ENCODE data around the gene ZFYVE19. TPM values are rescaled to one million over a fixed set of nuclear protein-coding genes. Genes with fewer than 3 reads are reported as not detected.

ZFYVE19 gene
- total and polyA plus RNA-seq, 2 of the 13 experiments (the other 11 are each of a cell fraction or from before 2014, with no cell fraction given) = 23.3 to 44.0 TPM

- TF ChIP-seq, protein P1, sequence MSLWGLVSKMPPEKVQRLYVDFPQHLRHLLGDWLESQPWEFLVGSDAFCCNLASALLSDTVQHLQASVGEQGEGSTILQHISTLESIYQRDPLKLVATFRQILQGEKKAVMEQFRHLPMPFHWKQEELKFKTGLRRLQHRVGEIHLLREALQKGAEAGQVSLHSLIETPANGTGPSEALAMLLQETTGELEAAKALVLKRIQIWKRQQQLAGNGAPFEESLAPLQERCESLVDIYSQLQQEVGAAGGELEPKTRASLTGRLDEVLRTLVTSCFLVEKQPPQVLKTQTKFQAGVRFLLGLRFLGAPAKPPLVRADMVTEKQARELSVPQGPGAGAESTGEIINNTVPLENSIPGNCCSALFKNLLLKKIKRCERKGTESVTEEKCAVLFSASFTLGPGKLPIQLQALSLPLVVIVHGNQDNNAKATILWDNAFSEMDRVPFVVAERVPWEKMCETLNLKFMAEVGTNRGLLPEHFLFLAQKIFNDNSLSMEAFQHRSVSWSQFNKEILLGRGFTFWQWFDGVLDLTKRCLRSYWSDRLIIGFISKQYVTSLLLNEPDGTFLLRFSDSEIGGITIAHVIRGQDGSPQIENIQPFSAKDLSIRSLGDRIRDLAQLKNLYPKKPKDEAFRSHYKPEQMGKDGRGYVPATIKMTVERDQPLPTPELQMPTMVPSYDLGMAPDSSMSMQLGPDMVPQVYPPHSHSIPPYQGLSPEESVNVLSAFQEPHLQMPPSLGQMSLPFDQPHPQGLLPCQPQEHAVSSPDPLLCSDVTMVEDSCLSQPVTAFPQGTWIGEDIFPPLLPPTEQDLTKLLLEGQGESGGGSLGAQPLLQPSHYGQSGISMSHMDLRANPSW (CRISPR knock-in tag; IDR thresholded peaks at IDR 0.05; ENCODE audit: borderline replicate concordance) = no peak; the same call in 1 of the 2 replicates
- TF ChIP-seq, protein P2, sequence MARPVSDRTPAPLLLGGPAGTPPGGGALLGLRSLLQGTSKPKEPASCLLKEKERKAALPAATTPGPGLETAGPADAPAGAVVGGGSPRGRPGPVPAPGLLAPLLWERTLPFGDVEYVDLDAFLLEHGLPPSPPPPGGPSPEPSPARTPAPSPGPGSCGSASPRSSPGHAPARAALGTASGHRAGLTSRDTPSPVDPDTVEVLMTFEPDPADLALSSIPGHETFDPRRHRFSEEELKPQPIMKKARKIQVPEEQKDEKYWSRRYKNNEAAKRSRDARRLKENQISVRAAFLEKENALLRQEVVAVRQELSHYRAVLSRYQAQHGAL (CRISPR knock-in tag; IDR thresholded peaks at IDR 0.05; ENCODE audit: not compliant biosample characterization) = no peak
- peak; percentile 67; the same call in 1 of the 2 replicates for TF ChIP-seq ETV6 (CRISPR knock-in tag; conservative IDR thresholded peaks at IDR 0.05)
- TF ChIP-seq CHD2 (IDR thresholded peaks at IDR 0.05; ENCODE audit: low read depth, low read length) = no peak; the same call in 1 of the 2 replicates
- no peak; the same call in 1 of the 2 replicates for TF ChIP-seq PATZ1 (CRISPR knock-in tag; IDR thresholded peaks at IDR 0.05)
- TF ChIP-seq, protein P3, sequence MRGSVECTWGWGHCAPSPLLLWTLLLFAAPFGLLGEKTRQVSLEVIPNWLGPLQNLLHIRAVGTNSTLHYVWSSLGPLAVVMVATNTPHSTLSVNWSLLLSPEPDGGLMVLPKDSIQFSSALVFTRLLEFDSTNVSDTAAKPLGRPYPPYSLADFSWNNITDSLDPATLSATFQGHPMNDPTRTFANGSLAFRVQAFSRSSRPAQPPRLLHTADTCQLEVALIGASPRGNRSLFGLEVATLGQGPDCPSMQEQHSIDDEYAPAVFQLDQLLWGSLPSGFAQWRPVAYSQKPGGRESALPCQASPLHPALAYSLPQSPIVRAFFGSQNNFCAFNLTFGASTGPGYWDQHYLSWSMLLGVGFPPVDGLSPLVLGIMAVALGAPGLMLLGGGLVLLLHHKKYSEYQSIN (CRISPR knock-in tag; IDR thresholded peaks at IDR 0.05; ENCODE audit: borderline replicate concordance) = no peak
- TF ChIP-seq ZNF644 (CRISPR knock-in tag; IDR thresholded peaks at IDR 0.05; ENCODE audit: low read depth) = no peak
- TF ChIP-seq MAX (IDR thresholded peaks at IDR 0.05) = peak; percentile 72; the same call in 1 of the 2 replicates
- no peak for TF ChIP-seq SMC3 (IDR thresholded peaks at IDR 0.05; ENCODE audit: low read length)
- peak; percentile 68; the same call in 1 of the 2 replicates for TF ChIP-seq THAP8 (CRISPR knock-in tag; IDR thresholded peaks at IDR 0.05; ENCODE audit: borderline replicate concordance)
- TF ChIP-seq ZNF275 (CRISPR knock-in tag; IDR thresholded peaks at IDR 0.05; ENCODE audit: borderline replicate concordance) = peak; percentile 63; the same call in 1 of the 2 replicates
- TF ChIP-seq CEBPB (IDR thresholded peaks at IDR 0.05; ENCODE audit: borderline replicate concordance, low read depth, low read length) = no peak
- TF ChIP-seq NPAS2 (CRISPR knock-in tag; IDR thresholded peaks at IDR 0.05; ENCODE audit: borderline replicate concordance) = no peak
- peak; percentile 55; the same call in 1 of the 2 replicates for TF ChIP-seq ZXDC (CRISPR knock-in tag; IDR thresholded peaks at IDR 0.05)
- TF ChIP-seq ZNF616 (CRISPR knock-in tag; IDR thresholded peaks at IDR 0.05; ENCODE audit: low read depth) = peak; percentile 62; the same call in 1 of the 2 replicates
Measured at GRCh38 chr15:40763801-40764628, 42.9 kb upstream of the ZFYVE19 start, which contains the start of gene GCHFR (continued).

Measured in HepG2 (cell line).